ENCODE results near the gene MDFI.

GRCh38 chr6:41621367-41621766, 16.9 kb upstream of the MDFI start:
- no peak for TF ChIP-seq CTCF (IDR thresholded peaks at IDR 0.05 in 2 of 3, conservative IDR thresholded peaks at IDR 0.05 in 1 of 3; ENCODE audit: insufficient read depth in 2 of 3, low read depth in 1 of 3, low read length in 3 of 3)
- no peak for TF ChIP-seq TCF7L2 (IDR thresholded peaks at IDR 0.05; ENCODE audit: low read depth, low read length)
- no peak for TF ChIP-seq POLR2AphosphoS5 (IDR thresholded peaks at IDR 0.05; ENCODE audit: control insufficient read depth, insufficient read depth, low read depth, low read length)
- TF ChIP-seq PCBP1 (IDR thresholded peaks at IDR 0.05; ENCODE audit: low read depth, low read length, poor library complexity, severe bottlenecking): no peak
- TF ChIP-seq CUX1 (CRISPR knock-in tag; IDR thresholded peaks at IDR 0.05): no peak
- TF ChIP-seq FIP1L1 (IDR thresholded peaks at IDR 0.05; ENCODE audit: low read depth, low read length, poor library complexity, severe bottlenecking): no peak
- no peak for TF ChIP-seq ZNF217 (CRISPR knock-in tag; IDR thresholded peaks at IDR 0.05)
- TF ChIP-seq ZBTB7A (IDR thresholded peaks at IDR 0.05; ENCODE audit: borderline replicate concordance, control insufficient read depth, low read depth, low read length): no peak
- TF ChIP-seq TBP (optimal IDR thresholded peaks at IDR 0.05; ENCODE audit: low read depth, low read length): no peak
